ENCODE data around the gene DNAJC8.

DNAJC8 gene

DNA sequence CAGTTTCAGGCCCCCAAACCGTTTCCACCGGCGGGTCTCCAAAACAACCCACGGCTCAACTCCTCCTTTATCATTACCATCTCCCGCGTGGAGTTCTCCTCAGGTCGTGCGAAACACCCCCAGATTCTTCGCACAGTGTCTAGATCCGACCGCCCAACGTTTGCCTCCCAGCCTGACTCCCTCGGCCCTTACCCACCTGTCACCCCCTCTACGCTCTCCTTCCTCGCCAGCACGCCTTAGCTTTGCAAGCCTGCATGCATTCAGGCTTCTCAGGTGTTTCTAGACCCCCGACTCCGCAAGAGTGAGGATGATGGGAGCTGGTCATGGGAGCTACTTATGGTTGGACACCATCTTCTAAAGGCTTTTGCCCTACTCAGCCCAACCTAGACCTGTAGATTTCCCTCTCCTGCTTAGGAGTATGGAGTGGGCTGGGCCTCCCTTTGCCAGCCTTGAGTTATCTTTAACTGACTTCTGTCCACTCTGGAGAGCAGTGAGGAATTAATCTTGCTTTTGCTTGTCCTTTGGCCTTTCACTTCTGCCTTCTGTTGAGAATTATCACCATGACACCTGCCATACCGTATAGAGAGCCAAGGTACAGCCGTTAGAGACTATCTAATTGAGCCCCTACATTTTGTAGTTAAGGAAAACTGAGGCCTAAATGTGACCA, 4.0 kb upstream of the DNAJC8 start:
- TF ChIP-seq, protein P1, sequence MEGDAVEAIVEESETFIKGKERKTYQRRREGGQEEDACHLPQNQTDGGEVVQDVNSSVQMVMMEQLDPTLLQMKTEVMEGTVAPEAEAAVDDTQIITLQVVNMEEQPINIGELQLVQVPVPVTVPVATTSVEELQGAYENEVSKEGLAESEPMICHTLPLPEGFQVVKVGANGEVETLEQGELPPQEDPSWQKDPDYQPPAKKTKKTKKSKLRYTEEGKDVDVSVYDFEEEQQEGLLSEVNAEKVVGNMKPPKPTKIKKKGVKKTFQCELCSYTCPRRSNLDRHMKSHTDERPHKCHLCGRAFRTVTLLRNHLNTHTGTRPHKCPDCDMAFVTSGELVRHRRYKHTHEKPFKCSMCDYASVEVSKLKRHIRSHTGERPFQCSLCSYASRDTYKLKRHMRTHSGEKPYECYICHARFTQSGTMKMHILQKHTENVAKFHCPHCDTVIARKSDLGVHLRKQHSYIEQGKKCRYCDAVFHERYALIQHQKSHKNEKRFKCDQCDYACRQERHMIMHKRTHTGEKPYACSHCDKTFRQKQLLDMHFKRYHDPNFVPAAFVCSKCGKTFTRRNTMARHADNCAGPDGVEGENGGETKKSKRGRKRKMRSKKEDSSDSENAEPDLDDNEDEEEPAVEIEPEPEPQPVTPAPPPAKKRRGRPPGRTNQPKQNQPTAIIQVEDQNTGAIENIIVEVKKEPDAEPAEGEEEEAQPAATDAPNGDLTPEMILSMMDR (IDR thresholded peaks at IDR 0.05; ENCODE audit: extremely low read depth, insufficient read depth, missing control alignments), result no peak
- in situ Hi-C loops (cut with MboI; ENCODE audit: low pct_unique_long_range_greater_than_20kb, low sequenced_read_pairs, unreplicated experiment), result no loop called here
- no peak for DNase-seq (ENCODE audit: low spot score)

DNA sequence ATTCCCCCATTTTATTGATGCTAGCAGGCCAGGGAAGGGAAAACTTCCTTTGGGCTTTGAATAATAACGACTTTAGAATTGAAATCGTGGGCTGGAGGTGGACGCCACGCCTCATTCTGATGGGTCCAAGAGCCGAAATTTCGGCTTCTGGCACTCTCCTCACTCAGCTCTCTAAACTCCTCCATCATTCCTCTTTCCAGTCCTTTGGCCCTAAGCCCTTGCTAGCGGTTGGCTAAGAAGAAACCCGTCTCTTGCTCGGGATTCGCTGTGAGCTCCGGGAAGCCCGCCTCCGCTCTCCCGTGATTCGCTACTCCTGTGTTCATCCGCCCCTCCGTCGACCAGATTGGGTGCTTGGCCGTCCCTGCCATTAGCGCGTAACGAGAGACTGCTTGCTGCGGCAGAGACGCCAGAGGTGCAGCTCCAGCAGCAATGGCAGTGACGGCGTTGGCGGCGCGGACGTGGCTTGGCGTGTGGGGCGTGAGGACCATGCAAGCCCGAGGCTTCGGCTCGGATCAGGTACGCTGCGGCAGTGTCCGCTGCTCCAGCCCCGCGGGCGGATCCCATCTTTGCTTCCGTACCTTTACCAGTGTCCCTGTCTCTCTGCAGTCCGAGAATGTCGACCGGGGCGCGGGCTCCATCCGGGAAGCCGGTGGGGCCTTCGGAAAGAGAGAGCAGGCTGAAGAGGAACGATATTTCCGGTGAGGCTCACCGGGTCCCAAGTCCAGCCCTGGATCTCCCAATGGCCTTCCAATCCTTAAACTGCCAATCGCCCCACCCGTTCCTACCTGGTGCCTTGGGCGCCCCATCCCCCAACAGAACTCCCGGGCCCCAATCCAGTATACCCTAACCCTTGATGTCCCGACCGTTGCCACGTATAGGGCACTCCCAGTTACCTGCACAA, 3.2 kb upstream of the DNAJC8 start, which contains the start of gene ATP5IF1:
ATP5IF1 (plus strand) TSS at position 370 of the 901 bp plus-strand sequence; CDS start at position 430, 60 bp downstream.
- in situ Hi-C loops (cut with MboI; ENCODE audit: low pct_unique_long_range_greater_than_20kb, low sequenced_read_pairs, unreplicated experiment), result no loop called here
- DNase-seq (ENCODE audit: low spot score), result peak; percentile 95
- TF ChIP-seq, protein P1 (IDR thresholded peaks at IDR 0.05; ENCODE audit: extremely low read depth, insufficient read depth, missing control alignments), result no peak

DNA sequence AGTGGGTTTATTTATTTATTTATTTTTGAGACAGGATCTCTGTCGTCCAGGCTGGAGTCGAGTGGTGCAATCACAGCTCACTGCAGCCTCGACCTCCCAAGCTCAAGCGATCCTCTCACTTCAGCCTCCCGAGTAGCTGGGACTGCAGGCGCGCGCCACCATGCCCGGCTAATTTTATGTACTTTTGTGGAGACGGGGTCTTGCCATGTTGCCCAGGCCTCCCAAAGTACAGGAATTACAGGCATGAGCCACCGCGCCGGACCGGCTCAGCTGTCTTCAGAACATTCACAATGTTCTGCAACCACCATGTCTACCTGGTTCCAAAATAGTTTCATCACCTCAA, 406 bp upstream of the DNAJC8 start:
- DNase-seq (ENCODE audit: low spot score), result no peak
- in situ Hi-C loops (cut with MboI; ENCODE audit: low pct_unique_long_range_greater_than_20kb, low sequenced_read_pairs, unreplicated experiment), result no loop called here
- TF ChIP-seq, protein P1 (IDR thresholded peaks at IDR 0.05; ENCODE audit: extremely low read depth, insufficient read depth, missing control alignments), result no peak

DNA sequence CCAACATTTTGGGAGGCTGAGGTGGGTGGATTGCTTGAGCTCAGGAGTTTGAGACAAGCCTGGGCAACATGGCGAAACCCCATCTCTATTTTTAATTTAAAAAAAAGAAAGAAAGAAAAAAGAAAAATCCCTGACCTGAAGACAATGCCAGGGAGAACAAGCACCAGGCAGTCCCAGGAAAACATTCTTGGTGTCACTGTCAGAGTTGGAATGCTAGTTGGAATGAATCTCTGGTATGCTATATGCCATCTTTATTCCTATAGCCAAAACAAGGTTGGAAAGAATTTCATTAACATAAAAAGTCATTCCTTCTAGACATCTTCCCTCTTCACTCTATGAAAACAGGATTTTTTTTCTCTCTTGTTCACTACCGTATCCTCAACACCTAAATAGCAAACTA, 2.8 kb downstream of the DNAJC8 start:
- TF ChIP-seq, protein P1 (IDR thresholded peaks at IDR 0.05; ENCODE audit: extremely low read depth, insufficient read depth, missing control alignments), result no peak
- in situ Hi-C loops (cut with MboI; ENCODE audit: low pct_unique_long_range_greater_than_20kb, low sequenced_read_pairs, unreplicated experiment), result no loop called here

DNA sequence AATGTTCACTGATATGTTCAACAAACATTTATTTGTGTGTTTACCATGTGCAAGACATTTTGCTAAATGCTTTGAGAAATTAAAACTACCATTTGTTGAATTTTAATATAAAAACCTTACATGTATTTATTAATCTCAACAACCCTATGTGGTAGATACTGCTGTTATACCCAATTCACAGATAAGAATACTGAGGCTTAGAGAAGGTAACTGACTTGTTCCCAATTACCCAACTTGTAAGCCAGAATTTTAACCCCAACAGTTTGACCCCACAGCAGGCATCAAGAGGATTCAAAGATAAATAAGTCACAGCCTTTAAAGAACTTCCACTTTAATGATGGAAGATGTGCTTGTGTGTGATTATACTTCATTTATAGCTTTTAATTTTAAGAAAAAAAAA, 3.7 kb downstream of the DNAJC8 start:
- TF ChIP-seq, protein P1 (IDR thresholded peaks at IDR 0.05; ENCODE audit: extremely low read depth, insufficient read depth, missing control alignments), result no peak
- in situ Hi-C loops (cut with MboI; ENCODE audit: low pct_unique_long_range_greater_than_20kb, low sequenced_read_pairs, unreplicated experiment), result no loop called here
- no peak for DNase-seq (ENCODE audit: low spot score)

More for the DNA sequence above, 2.8 kb downstream of the DNAJC8 start:
- no peak for DNase-seq (ENCODE audit: low spot score)

DNA sequence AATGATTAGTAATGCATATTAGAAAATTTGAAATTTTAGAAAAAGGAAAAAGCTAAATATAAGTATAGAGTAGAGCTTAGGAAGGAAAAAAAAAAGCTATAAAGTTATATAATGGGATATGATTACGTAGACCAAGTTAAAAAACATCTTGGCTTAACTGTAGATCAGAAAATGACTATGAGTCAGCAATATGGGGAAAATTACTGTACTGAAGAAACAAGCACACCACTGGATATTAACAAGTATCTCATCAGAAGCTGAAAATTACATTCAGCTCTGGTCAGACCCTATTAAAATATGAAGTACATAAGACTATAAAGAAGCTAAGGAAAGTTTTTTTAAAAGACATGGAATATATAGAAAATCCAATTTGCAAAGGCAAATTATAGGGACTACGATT, 19.5 kb downstream of the DNAJC8 start:
- TF ChIP-seq, protein P1 (IDR thresholded peaks at IDR 0.05; ENCODE audit: extremely low read depth, insufficient read depth, missing control alignments), result no peak
- no peak for DNase-seq (ENCODE audit: low spot score)
- in situ Hi-C loops (cut with MboI; ENCODE audit: low pct_unique_long_range_greater_than_20kb, low sequenced_read_pairs, unreplicated experiment), result no loop called here

Data from GM13977 (cell line).